Activated naive CD4-positive, alpha-beta T cell treated with anti-CD3 and anti-CD28 coated beads, Interleukin-2, amount 50 U/mL, for 24 hours (primary cell): Measurements from ENCODE around the gene PTPRK.
A peak's percentile ranks its signal among the peaks of the same experiment; 100 is the strongest.

Experiments
- H3K27ac Mint-ChIP-seq: one replicate; pipeline ENCODE4 v1.8.0; 2021; ENCODE audit warnings: mild to moderate bottlenecking, mixed read lengths
- H3K27me3 Mint-ChIP-seq: one replicate; pipeline ENCODE4 v1.8.0; 2021; ENCODE audit warnings: mixed read lengths
- H3K36me3 Mint-ChIP-seq: one replicate; pipeline ENCODE4 v1.8.0; 2021; ENCODE audit warnings: mixed read lengths
- H3K4me1 Mint-ChIP-seq: one replicate; pipeline ENCODE4 v1.8.0; 2021; ENCODE audit warnings: mixed read lengths
- H3K4me3 Mint-ChIP-seq: one replicate; pipeline ENCODE4 v1.8.0; 2021; ENCODE audit warnings: mild to moderate bottlenecking, mixed read lengths
- H3K9me3 Mint-ChIP-seq: one replicate; pipeline ENCODE4 v1.8.0; 2021; ENCODE audit warnings: mixed read lengths

The PTPRK gene

DNA sequence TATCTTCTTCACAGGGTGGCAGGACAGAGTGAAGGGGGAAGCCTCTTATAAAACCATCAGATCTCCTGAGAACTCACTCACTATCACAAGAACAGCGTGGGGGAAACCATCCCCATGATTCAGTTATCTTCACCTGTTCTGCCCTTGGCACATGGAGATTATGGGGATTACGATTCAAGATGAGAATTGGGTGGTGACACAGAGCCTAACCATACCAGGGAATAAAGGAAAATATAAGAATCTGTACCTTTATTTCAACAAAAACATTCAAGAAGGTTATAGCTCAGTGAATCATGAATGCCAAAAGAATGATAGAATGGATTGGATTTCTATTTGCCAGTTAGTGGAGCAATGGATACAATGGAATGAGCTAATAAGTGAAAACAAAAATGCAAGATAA, 214.4 kb downstream of the PTPRK start:
- H3K9me3 Mint-ChIP-seq, result no peaks in the 10 kb centered on the region
- H3K27me3 Mint-ChIP-seq, result no peaks in the 10 kb centered on the region
- H3K4me3 Mint-ChIP-seq, result no peak overlapping the region
- no peak overlapping the region for H3K27ac Mint-ChIP-seq
- H3K4me1 Mint-ChIP-seq, result no peaks in the 10 kb centered on the region
- peaks cover 4% of the 10 kb centered on the region for H3K36me3 Mint-ChIP-seq

- H3K36me3 Mint-ChIP-seq, result peaks cover 4% of the 10 kb centered on the region
- no peaks in the 10 kb centered on the region for H3K27me3 Mint-ChIP-seq
- no peak overlapping the region for H3K27ac Mint-ChIP-seq
- no peaks in the 10 kb centered on the region for H3K9me3 Mint-ChIP-seq
- no peak overlapping the region for H3K4me3 Mint-ChIP-seq
- no peaks in the 10 kb centered on the region for H3K4me1 Mint-ChIP-seq
Measured at GRCh38 chr6:128305228-128305627, 215.2 kb downstream of the PTPRK start.

DNA sequence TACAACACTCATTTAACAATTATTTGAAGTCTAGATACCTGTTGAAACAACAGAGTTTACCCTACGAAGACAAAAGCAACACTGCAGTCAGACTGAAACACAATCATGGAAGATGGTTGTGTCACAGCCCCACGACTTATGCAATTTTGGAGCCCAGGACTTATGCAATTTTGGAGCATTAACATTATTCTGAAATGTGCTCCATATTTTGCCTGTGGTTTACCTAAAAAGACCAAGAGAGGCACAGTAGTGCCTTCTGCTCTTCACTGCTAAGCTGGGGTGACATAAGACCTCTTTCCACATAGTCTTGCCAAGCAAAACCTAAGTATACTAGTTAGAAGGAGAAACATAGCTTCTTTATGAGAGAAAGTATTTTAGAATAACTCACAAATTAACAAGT, 216.5 kb downstream of the PTPRK start:
- H3K9me3 Mint-ChIP-seq, result no peaks in the 10 kb centered on the region

GRCh38 chr6:128302942-128303341, 217.5 kb downstream of the PTPRK start:
- Mint-ChIP-seq H3K36me3 (peaks cover 6% of the 10 kb centered on the region), H3K4me3 (no peak overlapping the region), H3K27ac (peak overlapping the region; percentile 1), H3K9me3 (no peaks in the 10 kb centered on the region), H3K4me1 (no peaks in the 10 kb centered on the region), H3K27me3 (no peaks in the 10 kb centered on the region)

More for the DNA sequence above, 216.5 kb downstream of the PTPRK start:
- Mint-ChIP-seq H3K4me3 (no peak overlapping the region), H3K27ac (no peak overlapping the region), H3K36me3 (peaks cover 4% of the 10 kb centered on the region), H3K27me3 (no peaks in the 10 kb centered on the region), H3K4me1 (no peaks in the 10 kb centered on the region)

GRCh38 chr6:128295670-128296069, 224.7 kb downstream of the PTPRK start:
- H3K4me1 Mint-ChIP-seq, result no peaks in the 10 kb centered on the region
- H3K27me3 Mint-ChIP-seq, result no peaks in the 10 kb centered on the region
- H3K36me3 Mint-ChIP-seq, result peaks cover 7% of the 10 kb centered on the region
- no peak overlapping the region for H3K27ac Mint-ChIP-seq
- no peak overlapping the region for H3K4me3 Mint-ChIP-seq
- no peaks in the 10 kb centered on the region for H3K9me3 Mint-ChIP-seq

- Mint-ChIP-seq H3K27me3 (no peaks in the 10 kb centered on the region), H3K9me3 (no peaks in the 10 kb centered on the region), H3K4me1 (peaks cover 8% of the 10 kb centered on the region), H3K4me3 (no peak overlapping the region), H3K36me3 (peaks cover 1% of the 10 kb centered on the region), H3K27ac (no peak overlapping the region)
Measured at GRCh38 chr6:128290221-128290620, 230.2 kb downstream of the PTPRK start.

- no peak overlapping the region for H3K4me3 Mint-ChIP-seq
- H3K9me3 Mint-ChIP-seq, result no peaks in the 10 kb centered on the region
- peaks cover 15% of the 10 kb centered on the region for H3K4me1 Mint-ChIP-seq
- no peaks in the 10 kb centered on the region for H3K27me3 Mint-ChIP-seq
- H3K36me3 Mint-ChIP-seq, result no peaks in the 10 kb centered on the region
- no peak overlapping the region for H3K27ac Mint-ChIP-seq
Measured at GRCh38 chr6:128284128-128284527, 236.3 kb downstream of the PTPRK start.

- Mint-ChIP-seq H3K9me3 (no peaks in the 10 kb centered on the region), H3K4me1 (peaks cover 14% of the 10 kb centered on the region), H3K27me3 (no peaks in the 10 kb centered on the region), H3K4me3 (no peak overlapping the region), H3K36me3 (no peaks in the 10 kb centered on the region), H3K27ac (no peak overlapping the region)
Measured at GRCh38 chr6:128282961-128283360, 237.4 kb downstream of the PTPRK start.

- Mint-ChIP-seq H3K27me3 (no peaks in the 10 kb centered on the region), H3K36me3 (no peaks in the 10 kb centered on the region), H3K4me1 (peaks cover 7% of the 10 kb centered on the region), H3K9me3 (no peaks in the 10 kb centered on the region), H3K4me3 (no peak overlapping the region), H3K27ac (no peak overlapping the region)
Measured at GRCh38 chr6:128280960-128281359, 239.4 kb downstream of the PTPRK start.

GRCh38 chr6:128280066-128280465, 240.3 kb downstream of the PTPRK start:
- H3K9me3 Mint-ChIP-seq, result no peaks in the 10 kb centered on the region
- H3K4me3 Mint-ChIP-seq, result no peak overlapping the region
- no peak overlapping the region for H3K27ac Mint-ChIP-seq
- no peaks in the 10 kb centered on the region for H3K36me3 Mint-ChIP-seq
- H3K27me3 Mint-ChIP-seq, result no peaks in the 10 kb centered on the region
- peaks cover 11% of the 10 kb centered on the region for H3K4me1 Mint-ChIP-seq

- Mint-ChIP-seq H3K27ac (no peak overlapping the region), H3K27me3 (no peaks in the 10 kb centered on the region), H3K36me3 (no peaks in the 10 kb centered on the region), H3K4me1 (peaks cover 7% of the 10 kb centered on the region), H3K4me3 (no peak overlapping the region), H3K9me3 (no peaks in the 10 kb centered on the region)
Measured at GRCh38 chr6:128278836-128279235, 241.6 kb downstream of the PTPRK start.

DNA sequence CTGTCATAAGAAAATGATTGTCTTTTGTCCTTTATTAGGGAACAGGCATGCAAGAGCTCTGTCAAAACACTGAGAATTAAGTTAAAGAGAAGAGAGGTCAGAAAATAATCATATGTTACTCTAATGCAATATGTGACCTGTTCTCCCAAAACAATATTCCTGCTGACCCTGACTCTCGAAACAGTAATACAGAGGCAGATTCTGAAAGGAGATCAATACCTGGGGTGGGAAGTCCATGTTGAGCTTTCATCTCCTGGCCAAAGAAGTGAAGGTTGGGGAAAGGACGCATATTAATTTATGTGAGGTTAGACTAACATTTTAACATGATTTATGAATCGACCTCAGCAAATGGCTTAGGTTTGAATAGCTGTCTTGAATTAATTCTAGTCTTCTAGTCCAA, 243.0 kb downstream of the PTPRK start:
- Mint-ChIP-seq H3K27me3 (no peaks in the 10 kb centered on the region), H3K4me1 (peaks cover 7% of the 10 kb centered on the region), H3K4me3 (no peak overlapping the region)

DNA sequence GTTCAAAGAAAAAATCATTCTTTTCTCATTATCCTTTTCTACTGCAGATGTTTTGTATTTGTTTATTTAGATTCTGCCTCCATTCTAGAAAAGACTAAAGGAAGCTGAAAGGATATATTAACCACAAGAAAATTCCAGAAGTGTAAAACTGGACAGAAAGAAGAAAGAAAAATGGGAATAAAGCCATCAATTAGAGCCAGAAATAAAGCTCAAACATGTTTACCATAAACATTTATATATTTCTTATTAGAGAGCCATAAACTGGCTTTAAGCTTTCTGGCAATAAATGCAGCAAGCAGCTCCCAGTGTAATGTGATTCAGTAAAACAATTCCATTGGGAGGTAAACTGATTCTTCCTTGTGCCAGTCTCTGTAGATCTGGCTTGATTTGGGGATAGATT, 244.1 kb downstream of the PTPRK start:
- Mint-ChIP-seq H3K4me3 (no peak overlapping the region), H3K9me3 (no peaks in the 10 kb centered on the region), H3K27ac (no peak overlapping the region), H3K4me1 (peaks cover 7% of the 10 kb centered on the region), H3K27me3 (no peaks in the 10 kb centered on the region), H3K36me3 (no peaks in the 10 kb centered on the region)

More for the DNA sequence above, 243.0 kb downstream of the PTPRK start:
- H3K27ac Mint-ChIP-seq, result no peak overlapping the region
- no peaks in the 10 kb centered on the region for H3K36me3 Mint-ChIP-seq
- H3K9me3 Mint-ChIP-seq, result no peaks in the 10 kb centered on the region

- Mint-ChIP-seq H3K27me3 (no peaks in the 10 kb centered on the region), H3K36me3 (no peaks in the 10 kb centered on the region)
Measured at GRCh38 chr6:128275681-128276080, 244.7 kb downstream of the PTPRK start.

GRCh38 chr6:128275030-128275429, 245.4 kb downstream of the PTPRK start:
- peaks cover 7% of the 10 kb centered on the region for H3K4me1 Mint-ChIP-seq
- no peak overlapping the region for H3K27ac Mint-ChIP-seq
- H3K4me3 Mint-ChIP-seq, result no peak overlapping the region
- no peaks in the 10 kb centered on the region for H3K9me3 Mint-ChIP-seq
- no peaks in the 10 kb centered on the region for H3K27me3 Mint-ChIP-seq
- no peaks in the 10 kb centered on the region for H3K36me3 Mint-ChIP-seq

More at GRCh38 chr6:128275681-128276080, 244.7 kb downstream of the PTPRK start:
- Mint-ChIP-seq H3K9me3 (no peaks in the 10 kb centered on the region), H3K4me3 (no peak overlapping the region), H3K27ac (no peak overlapping the region), H3K4me1 (peaks cover 7% of the 10 kb centered on the region)

GRCh38 chr6:128271527-128271926, 248.9 kb downstream of the PTPRK start:
- Mint-ChIP-seq H3K4me3 (no peak overlapping the region), H3K9me3 (no peaks in the 10 kb centered on the region), H3K36me3 (no peaks in the 10 kb centered on the region), H3K27me3 (no peaks in the 10 kb centered on the region), H3K27ac (no peak overlapping the region), H3K4me1 (peaks cover 7% of the 10 kb centered on the region)

GRCh38 chr6:128271011-128271410, 249.4 kb downstream of the PTPRK start:
- H3K36me3 Mint-ChIP-seq, result no peaks in the 10 kb centered on the region
- peaks cover 7% of the 10 kb centered on the region for H3K4me1 Mint-ChIP-seq
- H3K27me3 Mint-ChIP-seq, result no peaks in the 10 kb centered on the region
- no peak overlapping the region for H3K27ac Mint-ChIP-seq
- H3K9me3 Mint-ChIP-seq, result no peaks in the 10 kb centered on the region
- H3K4me3 Mint-ChIP-seq, result no peak overlapping the region
